GM12864 (cell line): Measurements from ENCODE around the gene PTGIS.

ENCODE experiments used
- DNase-seq: peaks from one replicate; pipeline ENCODE4 v3.0.0-alpha.2; 2011; ENCODE audit warnings: low read depth
- H3K4me3 ChIP-seq: 2 replicates; pipeline ENCODE4 v1.5.1; 2011; ENCODE audit warnings: mild to moderate bottlenecking, low read depth, low read length, control low read depth
- CTCF ChIP-seq: IDR thresholded peaks from 2 replicates; pipeline ENCODE4 v1.5.1; 2011; ENCODE audit warnings: low read depth, mild to moderate bottlenecking, moderate library complexity, low read length, control low read depth, inconsistent platforms; ENCODE audit errors: missing control alignments

The PTGIS gene

DNA sequence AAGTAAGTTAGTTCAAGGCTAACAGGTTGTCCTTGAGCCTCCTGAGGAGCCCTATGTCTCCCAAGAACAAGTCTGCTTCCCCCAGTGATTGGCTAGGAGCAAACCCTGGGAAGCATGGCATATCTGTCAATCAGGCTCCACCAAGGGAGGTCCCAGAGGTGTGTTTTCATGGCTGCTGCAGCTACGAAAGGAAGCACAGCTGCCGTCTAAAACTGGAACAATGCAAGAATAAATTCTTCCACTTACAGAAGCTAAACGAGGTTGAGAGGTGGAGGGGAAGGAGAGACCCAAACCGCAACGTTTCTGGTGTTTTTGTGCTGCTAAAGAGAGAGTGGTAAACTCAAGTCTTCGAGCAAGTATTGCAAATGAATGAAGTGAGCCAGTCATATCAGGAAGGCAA lies 4.9 kb upstream of the PTGIS start:
- DNase-seq = no peak
- no peak for TF ChIP-seq CTCF
- H3K4me3 ChIP-seq = no peak overlapping the region

- no peak for TF ChIP-seq CTCF
- DNase-seq = no peak
- H3K4me3 ChIP-seq = no peak overlapping the region
Measured at GRCh38 chr20:49571553-49571835, 3.6 kb upstream of the PTGIS start.

GRCh38 chr20:49570828-49571552 lies 3.1 kb upstream of the PTGIS start:
- no peak for TF ChIP-seq CTCF
- no peak for DNase-seq

DNA sequence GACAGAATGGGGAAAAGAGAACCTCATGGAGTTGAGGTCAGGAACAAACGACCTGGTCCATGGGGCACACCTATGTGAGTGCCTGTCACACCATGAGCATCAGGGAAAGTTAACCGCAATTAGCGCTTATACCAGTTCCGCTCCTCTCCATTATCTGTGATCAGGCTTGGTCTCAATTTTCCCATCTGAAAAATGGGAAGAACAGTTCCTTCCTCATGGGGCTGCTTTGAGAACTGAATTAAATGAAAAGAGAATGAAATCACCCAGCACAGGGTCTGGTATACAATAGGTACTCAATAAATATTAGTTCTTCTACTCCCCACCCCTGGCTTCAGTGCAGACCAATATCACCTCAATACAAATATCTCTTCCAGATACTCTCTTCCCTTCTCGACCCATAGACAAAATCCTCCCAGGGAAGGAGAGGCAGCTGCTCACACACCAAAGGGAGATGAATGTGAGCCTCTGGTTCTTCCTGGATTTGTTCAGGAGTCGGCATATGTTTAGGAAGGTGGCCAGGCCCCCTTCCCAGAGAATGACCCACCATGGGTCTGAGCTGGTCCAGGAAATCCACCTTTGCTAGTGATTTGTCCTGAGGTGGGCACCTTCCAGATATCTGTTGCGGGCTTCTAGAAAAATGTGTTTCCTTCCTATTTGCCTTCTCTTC lies 2.4 kb upstream of the PTGIS start:
- DNase-seq = no peak
- TF ChIP-seq CTCF = no peak
- no peak overlapping the region for H3K4me3 ChIP-seq

More at GRCh38 chr20:49570828-49571552, 3.1 kb upstream of the PTGIS start:
- no peak overlapping the region for H3K4me3 ChIP-seq

GRCh38 chr20:49569411-49570115 lies 1.6 kb upstream of the PTGIS start:
- no peak for TF ChIP-seq CTCF
- no peak for DNase-seq

DNA sequence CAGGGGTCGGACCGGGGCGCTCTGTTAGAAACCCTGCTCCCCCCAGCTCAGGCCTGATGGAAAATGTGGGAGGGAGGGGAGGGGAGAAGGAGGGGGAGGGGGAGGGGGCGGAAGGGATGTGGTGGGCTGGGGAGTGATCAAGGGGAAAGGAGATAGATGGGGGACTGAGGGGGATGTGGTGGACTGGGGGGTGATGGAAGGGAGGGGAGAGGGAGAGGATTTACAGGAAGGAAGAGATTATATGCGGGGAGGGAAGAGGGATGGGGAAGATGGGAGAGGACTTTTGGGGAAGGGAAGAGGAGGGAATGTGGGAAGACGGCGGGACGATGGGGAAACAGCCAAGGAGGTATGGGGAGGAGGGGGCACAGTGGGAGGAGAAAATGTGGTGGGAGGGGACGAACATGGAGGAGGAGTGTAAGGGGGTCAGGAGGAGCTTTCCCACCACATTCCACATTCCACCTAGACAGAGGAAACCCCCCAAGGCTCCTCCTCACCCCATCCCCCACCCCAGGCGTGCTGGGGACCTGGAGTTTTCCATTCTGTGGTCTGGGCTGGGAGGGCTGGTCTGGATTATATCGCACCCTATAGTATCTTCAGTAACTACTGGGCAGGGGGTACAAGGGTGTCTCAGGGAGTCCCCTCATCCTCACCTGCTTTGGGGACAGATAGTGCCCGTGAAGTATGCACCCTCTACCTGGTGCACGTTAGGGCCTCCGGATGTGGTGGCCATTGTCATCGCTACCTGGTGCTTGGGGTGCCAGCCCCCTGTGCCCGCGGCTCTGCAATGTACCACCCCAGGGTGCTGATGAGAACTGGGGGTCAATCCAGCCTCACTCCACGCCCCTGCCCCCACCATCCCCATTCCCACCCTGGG lies 578 bp upstream of the PTGIS start:
- no peak overlapping the region for H3K4me3 ChIP-seq
- TF ChIP-seq CTCF = no peak
- DNase-seq = no peak

More at GRCh38 chr20:49569411-49570115, 1.6 kb upstream of the PTGIS start:
- H3K4me3 ChIP-seq = no peak overlapping the region
